HG03571 (cell line): ENCODE data around the gene FDX2.

Experiments
- ATAC-seq: cut with Tn5 transposase; IDR thresholded peaks from one replicate; pipeline ENCODE4 v1.9.1; 2021; ENCODE audit not compliant: unreplicated experiment

Gene FDX2

GRCh38 chr19:10332965-10333757 lies 17.3 kb upstream of the FDX2 start, which contains the start of gene RAVER1:
RAVER1 (minus strand) TSS chr19:10333529; CDS start chr19:10333507, 22 bp downstream.
- peak; percentile 68 for ATAC-seq

GRCh38 chr19:10332158-10332964 lies 16.5 kb upstream of the FDX2 start:
- ATAC-seq: no peak

GRCh38 chr19:10329555-10329954 lies 13.7 kb upstream of the FDX2 start:
- no peak for ATAC-seq

- no peak for ATAC-seq
Measured at GRCh38 chr19:10328558-10329429, 13.0 kb upstream of the FDX2 start.

- no peak for ATAC-seq
Measured at GRCh38 chr19:10327793-10328192, 12.0 kb upstream of the FDX2 start.

GRCh38 chr19:10325732-10326131 lies 9.9 kb upstream of the FDX2 start:
- ATAC-seq: no peak

- no peak for ATAC-seq
Measured at GRCh38 chr19:10321874-10322835, 6.3 kb upstream of the FDX2 start.

GRCh38 chr19:10321417-10321797 lies 5.6 kb upstream of the FDX2 start:
- no peak for ATAC-seq

- no peak for ATAC-seq
Measured at GRCh38 chr19:10320602-10321416, 5.0 kb upstream of the FDX2 start.

- no peak for ATAC-seq
Measured at GRCh38 chr19:10318807-10319682, 3.2 kb upstream of the FDX2 start.

- ATAC-seq: no peak
Measured at GRCh38 chr19:10317857-10318462, 2.1 kb upstream of the FDX2 start.

- no peak for ATAC-seq
Measured at GRCh38 chr19:10317045-10317856, 1.4 kb upstream of the FDX2 start.

GRCh38 chr19:10316229-10317044 lies 622 bp upstream of the FDX2 start:
- no peak for ATAC-seq

- no peak for ATAC-seq
Measured at GRCh38 chr19:10309423-10309822, 6.4 kb downstream of the FDX2 start, which contains the start of gene ZGLP1. ZGLP1 (minus strand) TSS chr19:10309815.

- ATAC-seq: no peak
Measured at GRCh38 chr19:10306327-10306726, 9.5 kb downstream of the FDX2 start.
